Measurements from ENCODE around the gene GPAM.

GRCh38 chr10:112184379-112184778, 814 bp upstream of the GPAM start:
- no peak for TF ChIP-seq CTCF (IDR thresholded peaks at IDR 0.05)
- TF ChIP-seq POLR2AphosphoS5 (IDR thresholded peaks at IDR 0.05), result no peak

Data from upper lobe of left lung (tissue), 4 donors.